Sigmoid colon (tissue), 7 donors: ENCODE results near the gene FOXN3. TPM values are rescaled to one million over a fixed set of nuclear protein-coding genes. Genes with fewer than 3 reads are reported as not detected.

Source experiments
- DNase-seq: peaks from one replicate; pipeline ENCODE4 v3.0.0-alpha.2; 2019
- H3K27ac ChIP-seq, 4 donors: fragments of 200-600 bp; sonication (generic); one replicate each; pipeline ENCODE4 v1.5.1; 2016 to 2019; ENCODE audit warnings: mild to moderate bottlenecking in 1 of 4
- H3K27me3 ChIP-seq, 3 donors: fragments of 200-600 bp; sonication (generic); one replicate each; pipeline ENCODE4 v1.5.1; 2019; ENCODE audit warnings: mild to moderate bottlenecking in 1 of 3
- H3K36me3 ChIP-seq, 4 donors: fragments of 200-600 bp; sonication (generic); one replicate each; pipeline ENCODE4 v1.5.1; 2016 to 2019
- H3K4me1 ChIP-seq, 4 donors: fragments of 200-600 bp; sonication (generic); one replicate each; pipeline ENCODE4 v1.5.1; 2017 to 2019
- H3K4me3 ChIP-seq, 4 donors: fragments of 200-600 bp; sonication (generic); one replicate each; pipeline ENCODE4 v1.5.1; 2017 to 2019; ENCODE audit warnings: mild to moderate bottlenecking in 2 of 4, moderate library complexity in 1 of 4
- H3K9me3 ChIP-seq, 4 donors: fragments of 200-600 bp in 3 of 4; sonication (generic) in 3 of 4; one replicate each; pipeline versions ENCODE4 v1.5.1 to v1.6.1; 2013 to 2019
- EP300 ChIP-seq, 4 donors: sonication (generic); formaldehyde crosslinking; IDR thresholded peaks; one replicate each; pipeline ENCODE4 v1.6.1; 2017; ENCODE audit warnings: antibody characterized with exemption in 4 of 4
- POLR2A ChIP-seq, 2 donors: fragments of 450-650 bp; IDR thresholded peaks; one replicate each; pipeline ENCODE4 v1.6.1; 2016; ENCODE audit warnings: antibody characterized with exemption in 2 of 2, mild to moderate bottlenecking in 2 of 2, moderate library complexity in 2 of 2
- POLR2AphosphoS5 ChIP-seq, 4 donors: sonication (generic); formaldehyde crosslinking; IDR thresholded peaks; one replicate each; pipeline ENCODE4 v1.6.1; 2017; ENCODE audit warnings: antibody characterized with exemption in 4 of 4
- WGBS, 2 donors: extraction: QIAGEN DNeasy Blood & Tissue Kit; methylation state at CpG; one replicate each; pipeline ENCODE4 v1.1.7; 2013; 5-methylcytosine and 5-hydroxymethylcytosine counted together
- intact Hi-C: fragments of 100-400 bp; cut with DNase I; formaldehyde crosslinking; loops from one replicate; pipeline ENCODE4 v1.15.1; 2023
- polyA plus RNA-seq, 3 donors: library from polyadenylated mRNA; stranded (reverse); fragments of 200-250 nt; gene quantifications; one replicate each; pipeline ENCODE4 v1.2.3, GENCODE V29; 2013
- total RNA-seq, 4 donors: library from RNA; depleted of rRNA; stranded (reverse); fragments of >200 nt; gene quantifications; one replicate each; pipeline ENCODE4 v1.1.0, GENCODE V29; 2016
- TF ChIP-seq, protein P1 (sequence below), 4 experiments: fragments of 450-650 bp in 3 of 4; fragments of 200-600 bp in 1 of 4; IDR thresholded peaks; one replicate each; pipeline ENCODE4 v1.5.1; 2016 to 2019; ENCODE audit warnings: antibody characterized with exemption in 4 of 4, mild to moderate bottlenecking in 3 of 4, moderate library complexity in 2 of 4
- donor health status: healthy with polysubstance abuse.
- donor health status: Bipolar disorder and iron deficiency.
- donor health status: healthy.

FOXN3 gene
- total and polyA plus RNA-seq, 7 donors: 24.6 to 146 (median 104) TPM

DNA sequence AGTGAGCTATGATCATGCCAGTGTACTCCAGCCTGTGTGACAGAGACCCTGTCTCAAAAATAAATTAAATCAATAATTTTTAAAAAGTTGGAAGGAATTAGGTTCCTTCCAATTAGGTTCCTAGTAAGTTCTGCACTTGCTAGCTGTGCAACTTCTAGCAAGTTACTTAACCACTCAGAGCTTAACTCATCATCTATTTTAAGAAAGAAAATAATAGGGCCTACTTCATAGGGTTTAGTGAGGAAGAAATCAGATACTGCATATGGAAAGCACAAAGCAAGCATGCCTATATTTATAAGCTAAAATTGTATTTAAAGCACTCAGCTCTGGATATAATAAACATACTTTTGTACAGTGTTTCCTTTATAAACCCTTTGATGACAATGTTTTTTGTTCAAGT is 10.7 kb downstream of the FOXN3 start:
- peaks cover 0 to 67% (median 49%) of the 10 kb centered on the region in 4 donors for H3K4me1 ChIP-seq
- TF ChIP-seq POLR2A (IDR thresholded peaks at IDR 0.05): no peak
- TF ChIP-seq, protein P1, sequence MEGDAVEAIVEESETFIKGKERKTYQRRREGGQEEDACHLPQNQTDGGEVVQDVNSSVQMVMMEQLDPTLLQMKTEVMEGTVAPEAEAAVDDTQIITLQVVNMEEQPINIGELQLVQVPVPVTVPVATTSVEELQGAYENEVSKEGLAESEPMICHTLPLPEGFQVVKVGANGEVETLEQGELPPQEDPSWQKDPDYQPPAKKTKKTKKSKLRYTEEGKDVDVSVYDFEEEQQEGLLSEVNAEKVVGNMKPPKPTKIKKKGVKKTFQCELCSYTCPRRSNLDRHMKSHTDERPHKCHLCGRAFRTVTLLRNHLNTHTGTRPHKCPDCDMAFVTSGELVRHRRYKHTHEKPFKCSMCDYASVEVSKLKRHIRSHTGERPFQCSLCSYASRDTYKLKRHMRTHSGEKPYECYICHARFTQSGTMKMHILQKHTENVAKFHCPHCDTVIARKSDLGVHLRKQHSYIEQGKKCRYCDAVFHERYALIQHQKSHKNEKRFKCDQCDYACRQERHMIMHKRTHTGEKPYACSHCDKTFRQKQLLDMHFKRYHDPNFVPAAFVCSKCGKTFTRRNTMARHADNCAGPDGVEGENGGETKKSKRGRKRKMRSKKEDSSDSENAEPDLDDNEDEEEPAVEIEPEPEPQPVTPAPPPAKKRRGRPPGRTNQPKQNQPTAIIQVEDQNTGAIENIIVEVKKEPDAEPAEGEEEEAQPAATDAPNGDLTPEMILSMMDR (IDR thresholded peaks at IDR 0.05): no peak
- intact Hi-C loops: no loop called here
- no peak overlapping the region for H3K4me3 ChIP-seq
- peaks cover 0 to 8% (median 3%) of the 10 kb centered on the region in 4 donors for H3K36me3 ChIP-seq
- H3K9me3 ChIP-seq: no peaks in the 10 kb centered on the region
- no peaks in the 10 kb centered on the region for H3K27me3 ChIP-seq
- no peak for DNase-seq
- peak overlapping the region in 2 of 4 donors; percentile 25 to 31 for H3K27ac ChIP-seq

DNA sequence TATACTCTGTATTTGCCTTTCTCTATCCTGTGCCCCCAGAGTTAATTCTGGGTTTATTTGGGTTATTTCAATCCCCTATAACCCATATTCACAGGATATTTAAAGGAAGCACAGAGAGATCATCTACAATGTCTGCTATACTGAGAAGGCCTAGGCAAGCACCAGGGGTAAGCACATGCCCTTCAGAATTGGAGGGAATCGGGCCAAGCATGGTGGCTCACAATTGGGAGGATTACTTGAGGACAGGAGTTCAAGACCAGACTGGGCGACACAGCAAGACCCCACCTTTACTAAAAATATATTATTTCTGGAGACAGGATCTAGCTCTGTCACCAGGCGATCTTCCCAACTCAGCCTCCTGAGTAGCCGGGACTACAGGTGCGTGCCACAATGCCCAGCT is 11.3 kb downstream of the FOXN3 start:
- WGBS, 2 donors: 85 to 88% methylated on average over 5 of the region's 5 CpGs
- DNase-seq: no peak
- intact Hi-C loops: no loop called here
- Histone ChIP-seq H3K27ac (no peak overlapping the region), H3K4me3 (no peak overlapping the region), H3K36me3 (peaks cover 0 to 1% (median under 1%) of the 10 kb centered on the region in 4 donors), H3K4me1 (peaks cover 0 to 61% (median 45%) of the 10 kb centered on the region in 4 donors), H3K9me3 (no peaks in the 10 kb centered on the region), H3K27me3 (no peaks in the 10 kb centered on the region)
- TF ChIP-seq POLR2AphosphoS5 (IDR thresholded peaks at IDR 0.05) (no peak), EP300 (IDR thresholded peaks at IDR 0.05) (no peak), POLR2A (IDR thresholded peaks at IDR 0.05) (no peak)
- TF ChIP-seq, protein P1 (IDR thresholded peaks at IDR 0.05): no peak

DNA sequence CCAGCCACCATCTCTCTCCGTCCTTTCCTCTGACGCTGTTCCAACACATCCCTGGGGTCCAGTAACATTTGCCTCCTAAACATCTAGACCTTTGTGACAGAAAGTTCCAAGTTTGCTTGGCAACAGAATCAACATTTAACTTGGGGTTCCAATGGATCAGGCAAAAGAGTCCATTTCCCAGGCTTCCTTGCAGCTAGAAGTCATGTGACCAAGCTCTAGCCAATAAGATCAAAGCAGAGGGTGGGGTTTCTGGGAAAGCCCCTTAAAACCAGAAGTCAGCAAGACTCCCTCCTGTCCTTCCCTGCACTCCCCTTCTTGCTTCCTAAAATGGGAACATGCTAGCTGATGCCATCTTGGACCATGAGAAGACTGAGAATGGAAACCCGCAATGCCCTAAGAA is 14.7 kb downstream of the FOXN3 start:
- no peak for DNase-seq
- Histone ChIP-seq H3K9me3 (no peaks in the 10 kb centered on the region), H3K27ac (no peak overlapping the region), H3K27me3 (no peaks in the 10 kb centered on the region), H3K36me3 (no peaks in the 10 kb centered on the region), H3K4me3 (no peak overlapping the region), H3K4me1 (peaks cover 0 to 50% (median 34%) of the 10 kb centered on the region in 4 donors)
- intact Hi-C loops: no loop called here
- TF ChIP-seq, protein P1 (IDR thresholded peaks at IDR 0.05): no peak
- WGBS, 2 donors: 97 to 100% methylated on average over 3 of the region's 3 CpGs

DNA sequence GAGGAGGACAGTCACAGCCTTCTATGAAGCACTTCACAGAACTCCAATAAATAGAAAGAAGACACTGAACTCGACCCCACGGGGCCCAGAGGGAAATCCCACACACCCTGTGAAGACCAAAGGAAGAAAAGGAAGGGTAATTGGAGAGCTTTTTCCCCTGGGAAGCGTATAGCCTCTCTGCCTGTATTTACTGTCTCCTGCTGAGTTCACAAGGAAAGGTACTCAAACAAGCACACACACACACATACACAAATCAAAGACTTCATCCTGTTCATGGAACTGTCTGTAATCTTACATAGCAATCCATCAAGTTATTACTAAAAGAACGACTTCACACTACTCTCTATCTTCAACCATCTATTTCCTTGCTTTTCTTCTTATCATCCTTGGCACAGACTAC is 15.3 kb downstream of the FOXN3 start:
- DNase-seq: no peak
- TF ChIP-seq POLR2A (IDR thresholded peaks at IDR 0.05): no peak
- TF ChIP-seq, protein P1 (IDR thresholded peaks at IDR 0.05): no peak
- no peak for TF ChIP-seq POLR2AphosphoS5 (IDR thresholded peaks at IDR 0.05)
- no peak for TF ChIP-seq EP300 (IDR thresholded peaks at IDR 0.05)
- 70 to 76% methylated on average over 4 of the region's 4 CpGs for WGBS, 2 donors
- Histone ChIP-seq H3K27me3 (no peaks in the 10 kb centered on the region), H3K36me3 (no peaks in the 10 kb centered on the region), H3K4me3 (no peak overlapping the region), H3K9me3 (no peaks in the 10 kb centered on the region), H3K27ac (no peak overlapping the region), H3K4me1 (peaks cover 0 to 44% (median 28%) of the 10 kb centered on the region in 4 donors)
- intact Hi-C loops: no loop called here

DNA sequence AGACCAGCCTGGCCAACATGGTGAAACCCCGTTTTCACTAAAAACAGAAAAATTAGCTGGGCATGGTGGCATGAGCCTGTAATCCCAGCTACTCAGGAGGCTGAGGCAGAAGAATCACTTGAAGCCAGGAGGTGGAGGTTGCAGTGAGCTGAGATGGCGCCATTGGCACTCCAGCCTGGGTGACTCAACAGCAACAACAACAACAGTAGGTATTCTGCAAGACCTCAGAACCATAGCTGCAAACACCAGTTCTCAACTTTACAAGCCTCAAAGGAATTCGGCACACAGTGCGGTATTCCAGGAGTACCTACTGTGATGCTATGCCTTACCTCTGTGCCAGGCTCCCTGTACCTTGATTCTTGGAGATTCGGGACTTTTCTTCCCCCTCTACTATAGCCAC is 15.8 kb downstream of the FOXN3 start:
- no peaks in the 10 kb centered on the region for H3K36me3 ChIP-seq
- no peak overlapping the region for H3K4me3 ChIP-seq
- intact Hi-C loops: no loop called here
- TF ChIP-seq POLR2A (IDR thresholded peaks at IDR 0.05): no peak
- TF ChIP-seq POLR2AphosphoS5 (IDR thresholded peaks at IDR 0.05): no peak
- TF ChIP-seq, protein P1 (IDR thresholded peaks at IDR 0.05): no peak
- no peak for TF ChIP-seq EP300 (IDR thresholded peaks at IDR 0.05)
- 88 to 97% methylated on average over 5 of the region's 5 CpGs for whole genome bisulfite sequencing, 2 donors
- no peak overlapping the region for H3K27ac ChIP-seq
- no peak for DNase-seq
- H3K4me1 ChIP-seq: peaks cover 0 to 39% (median 23%) of the 10 kb centered on the region in 4 donors
- no peaks in the 10 kb centered on the region for H3K27me3 ChIP-seq
- no peaks in the 10 kb centered on the region for H3K9me3 ChIP-seq
